Natural killer cell (primary cell): Measurements from ENCODE around the gene FOXB1. TPM values are rescaled to one million over a fixed set of nuclear protein-coding genes. Genes with fewer than 3 reads are reported as not detected.

Experiments used
- ATAC-seq, 3 donors: fragments of 150-1000 bp in 2 of 3; fragments of 200-7000 bp in 1 of 3; cut with Tn5 transposase; 1 replicate in 1 of 3; 2 replicates in 2 of 3; pipeline ENCODE4 v1.10.0; 2021; ENCODE audit warnings: mild to moderate bottlenecking in 2 of 3, moderate library complexity in 2 of 3
- DNase-seq, 2 donors: peaks; one replicate each; pipeline versions ENCODE4 v3.0.0 to v3.0.0-alpha.2; 2013 to 2021; ENCODE audit warnings: mixed read lengths in 1 of 2
- H3K27ac ChIP-seq: one replicate; pipeline ENCODE4 v1.5.1; 2013; ENCODE audit warnings: mild to moderate bottlenecking, low read length
- H3K27me3 ChIP-seq: one replicate; pipeline ENCODE4 v1.6.1; 2013; ENCODE audit warnings: low read length; ENCODE audit not compliant: control insufficient read depth, insufficient read depth
- H3K36me3 ChIP-seq: one replicate; pipeline ENCODE4 v1.6.1; 2013; ENCODE audit warnings: low read length; ENCODE audit not compliant: control insufficient read depth, insufficient read depth
- H3K4me1 ChIP-seq: one replicate; pipeline ENCODE4 v1.6.1; 2013; ENCODE audit warnings: low read length; ENCODE audit not compliant: control insufficient read depth, insufficient read depth
- H3K4me3 ChIP-seq: one replicate; pipeline ENCODE4 v1.5.1; 2013; ENCODE audit warnings: low read length
- H3K9me3 ChIP-seq: one replicate; pipeline ENCODE4 v1.6.1; 2013; ENCODE audit warnings: low read length; ENCODE audit not compliant: control insufficient read depth, insufficient read depth
- H3K27ac Mint-ChIP-seq, 2 donors: one replicate each; pipeline ENCODE4 v1.8.0; 2022; ENCODE audit warnings: mild to moderate bottlenecking in 2 of 2, mixed read lengths in 2 of 2, moderate library complexity in 1 of 2
- H3K27me3 Mint-ChIP-seq, 2 donors: one replicate each; pipeline ENCODE4 v1.8.0; 2022; ENCODE audit warnings: low read depth in 2 of 2, mixed read lengths in 2 of 2
- H3K36me3 Mint-ChIP-seq: one replicate; pipeline ENCODE4 v1.8.0; 2022; ENCODE audit warnings: mixed read lengths
- H3K4me1 Mint-ChIP-seq, 2 donors: one replicate each; pipeline ENCODE4 v1.8.0; 2022; ENCODE audit warnings: mixed read lengths in 2 of 2
- H3K4me3 Mint-ChIP-seq: one replicate; pipeline ENCODE4 v1.8.0; 2022; ENCODE audit warnings: mild to moderate bottlenecking, moderate library complexity, mixed read lengths
- H3K9me3 Mint-ChIP-seq, 2 donors: one replicate each; pipeline ENCODE4 v1.8.0; 2022; ENCODE audit warnings: mixed read lengths in 2 of 2
- CTCF ChIP-seq: fragments of 200-600 bp; IDR thresholded peaks from one replicate; pipeline ENCODE4 v1.8.0; 2022; ENCODE audit warnings: antibody characterized with exemption
- WGBS: methylation state at CpG from one replicate; pipeline ENCODE4 v1.1.7; 2013; ENCODE audit warnings: missing lambda C conversion rate; ENCODE audit not compliant: insufficient coverage; 5-methylcytosine and 5-hydroxymethylcytosine counted together
- intact Hi-C: fragments of 100-400 bp; cut with micrococcal nuclease; formaldehyde crosslinking; loops from one replicate; pipeline ENCODE4 v1.14.2; 2022
- total RNA-seq, 4 donors: library from RNA; stranded (reverse); fragments of 120-200 nt in 1 of 4; gene quantifications; one replicate each; pipeline versions ENCODE4 v1.2.3 to v1.2.4, GENCODE V29; 2013 to 2022

FOXB1 gene
- total RNA-seq, 3 donors from 2014 or later (not counting 1 experiment from before 2014, with no cell fraction given): not detected

GRCh38 chr15:59968314-59968713, 35.8 kb upstream of the FOXB1 start:
- peaks cover 4% of the 10 kb centered on the region for H3K9me3 ChIP-seq
- no peaks in the 10 kb centered on the region for H3K36me3 ChIP-seq
- no peaks in the 10 kb centered on the region for H3K4me1 ChIP-seq
- no peaks in the 10 kb centered on the region for H3K36me3 Mint-ChIP-seq
- H3K4me3 Mint-ChIP-seq: no peak overlapping the region
- H3K27ac Mint-ChIP-seq: no peak overlapping the region
- H3K4me1 Mint-ChIP-seq: no peaks in the 10 kb centered on the region
- intact Hi-C loops: no loop called here
- no peak for TF ChIP-seq CTCF
- H3K27me3 Mint-ChIP-seq: peaks cover 23 to 49% of the 10 kb centered on the region in 2 donors
- no peak overlapping the region for H3K4me3 ChIP-seq
- WGBS: 100% methylated on average over 2 of the region's 2 CpGs
- H3K27ac ChIP-seq: no peak overlapping the region
- peaks cover 10% of the 10 kb centered on the region for H3K27me3 ChIP-seq
- DNase-seq: no peak
- H3K9me3 Mint-ChIP-seq: peaks cover 0 to 4% of the 10 kb centered on the region in 2 donors
- ATAC-seq: no peak

GRCh38 chr15:59972241-59972640, 31.9 kb upstream of the FOXB1 start:
- ATAC-seq (no peak), DNase-seq (no peak)
- Mint-ChIP-seq H3K27me3 (peaks cover 16 to 30% of the 10 kb centered on the region in 2 donors), H3K36me3 (no peaks in the 10 kb centered on the region), H3K9me3 (no peaks in the 10 kb centered on the region), H3K4me1 (peaks cover 18 to 27% of the 10 kb centered on the region in 2 donors), H3K27ac (no peak overlapping the region), H3K4me3 (no peak overlapping the region)
- no peak for TF ChIP-seq CTCF
- Histone ChIP-seq H3K9me3 (no peaks in the 10 kb centered on the region), H3K36me3 (no peaks in the 10 kb centered on the region), H3K27me3 (peaks cover 10% of the 10 kb centered on the region), H3K27ac (no peak overlapping the region), H3K4me1 (peaks cover 14% of the 10 kb centered on the region), H3K4me3 (no peak overlapping the region)
- intact Hi-C loops: no loop called here
- 78% methylated on average over 1 of the region's 1 CpG for WGBS

GRCh38 chr15:59976480-59977271, 27.4 kb upstream of the FOXB1 start:
- Mint-ChIP-seq H3K36me3 (peaks cover 3% of the 10 kb centered on the region), H3K4me1 (peaks cover 18 to 30% of the 10 kb centered on the region in 2 donors), H3K27ac (peak overlapping the region; percentile 7 to 19), H3K27me3 (peaks cover 9% of the 10 kb centered on the region in 2 donors), H3K9me3 (no peaks in the 10 kb centered on the region), H3K4me3 (peak overlapping the region; percentile 52)
- intact Hi-C loops: no loop called here
- no peak overlapping the region for H3K27ac ChIP-seq
- DNase-seq (peak in 1 of 2 donors; percentile 82), ATAC-seq (peak; percentile 68 to 98 (median 88))
- H3K36me3 ChIP-seq: no peaks in the 10 kb centered on the region
- H3K27me3 ChIP-seq: peaks cover 10% of the 10 kb centered on the region
- TF ChIP-seq CTCF: no peak
- H3K9me3 ChIP-seq: no peaks in the 10 kb centered on the region
- peaks cover 14% of the 10 kb centered on the region for H3K4me1 ChIP-seq
- 2% methylated on average over 6 of the region's 6 CpGs for WGBS
- no peak overlapping the region for H3K4me3 ChIP-seq
